Esophagus squamous epithelium (tissue), 5 donors: ENCODE measurements around the gene PARP14. TPM values are rescaled to one million over a fixed set of nuclear protein-coding genes. Genes with fewer than 3 reads are reported as not detected.

ENCODE experiments used
- DNase-seq: peaks from one replicate; lab custom pipeline; 2025; lab: John Stamatoyannopoulos, UW
- H3K27ac ChIP-seq, 4 donors: fragments of 200-600 bp; sonication (generic); one replicate each; pipeline ENCODE4 v1.5.1; 2016 to 2019; ENCODE audit warnings: mild to moderate bottlenecking in 1 of 4
- H3K27me3 ChIP-seq, 4 donors: fragments of 200-600 bp; sonication (generic); 1 replicate in 3 of 4; 2 replicates in 1 of 4; pipeline versions ENCODE4 v1.5.1 to v1.6.0; 2017 to 2021; ENCODE audit warnings: antibody characterized with exemption in 1 of 4
- H3K36me3 ChIP-seq, 3 donors: fragments of 200-600 bp; sonication (generic); one replicate each; pipeline ENCODE4 v1.5.1; 2016 to 2019
- H3K4me1 ChIP-seq, 3 donors: fragments of 200-600 bp; sonication (generic); one replicate each; pipeline ENCODE4 v1.5.1; 2017 to 2019
- H3K4me3 ChIP-seq, 4 donors: fragments of 200-600 bp; sonication (generic); 1 replicate in 3 of 4; 2 replicates in 1 of 4; pipeline ENCODE4 v1.5.1; 2016 to 2019; ENCODE audit warnings: mild to moderate bottlenecking in 2 of 4, moderate library complexity in 1 of 4
- H3K9me3 ChIP-seq, 3 donors: fragments of 200-600 bp; sonication (generic); one replicate each; pipeline ENCODE4 v1.5.1; 2016 to 2019
- POLR2A ChIP-seq, 4 donors: fragments of 450-650 bp; IDR thresholded peaks; one replicate each; pipeline ENCODE4 v1.6.1; 2017; ENCODE audit warnings: antibody characterized with exemption in 4 of 4, mild to moderate bottlenecking in 4 of 4, moderate library complexity in 3 of 4
- WGBS, 2 donors: methylation state at CpG; one replicate each; pipeline ENCODE4 v1.1.5; 2018; 5-methylcytosine and 5-hydroxymethylcytosine counted together
- intact Hi-C: fragments of 100-400 bp; cut with DNase I; formaldehyde crosslinking; loops from one replicate; pipeline ENCODE4 v1.15.0; 2022
- total RNA-seq, 4 donors: library from RNA; depleted of rRNA; stranded (reverse); fragments of >200 nt; gene quantifications; one replicate each; pipeline ENCODE4 v1.1.0, GENCODE V29; 2016
- TF ChIP-seq, protein P1 (sequence below), 6 experiments: fragments of 450-650 bp in 4 of 6; fragments of 200-600 bp in 2 of 6; sonication (generic) in 2 of 6; IDR thresholded peaks; one replicate each; pipeline ENCODE4 v1.5.1; 2016 to 2019; ENCODE audit warnings: antibody characterized with exemption in 6 of 6, mild to moderate bottlenecking in 4 of 6, moderate library complexity in 4 of 6
- donor health status: DM: yes; HTN: yes; CAD: no.

Gene PARP14
- total RNA-seq, 4 donors from 2014 or later, result 9.5 to 34.1 (median 22.9) TPM

DNA sequence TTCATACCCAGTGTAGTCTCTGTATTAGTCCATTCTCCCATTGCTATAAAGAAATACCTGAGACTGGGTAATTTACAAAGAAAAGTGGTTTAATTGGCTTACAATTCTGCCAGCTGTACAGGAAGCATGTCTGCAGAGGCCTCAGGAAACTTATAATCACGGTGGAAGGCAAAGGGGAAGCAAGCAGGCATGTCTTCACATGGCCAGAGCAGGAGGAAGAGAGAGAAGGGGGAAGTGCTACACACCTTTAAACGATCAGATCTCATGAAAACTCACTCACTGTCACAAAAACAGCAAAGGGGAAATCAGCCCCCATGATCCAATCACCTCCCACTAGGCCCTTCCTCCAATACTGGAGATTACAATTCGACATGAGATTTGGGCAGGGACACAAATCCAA, 6.3 kb upstream of the PARP14 start:
- TF ChIP-seq, protein P1, sequence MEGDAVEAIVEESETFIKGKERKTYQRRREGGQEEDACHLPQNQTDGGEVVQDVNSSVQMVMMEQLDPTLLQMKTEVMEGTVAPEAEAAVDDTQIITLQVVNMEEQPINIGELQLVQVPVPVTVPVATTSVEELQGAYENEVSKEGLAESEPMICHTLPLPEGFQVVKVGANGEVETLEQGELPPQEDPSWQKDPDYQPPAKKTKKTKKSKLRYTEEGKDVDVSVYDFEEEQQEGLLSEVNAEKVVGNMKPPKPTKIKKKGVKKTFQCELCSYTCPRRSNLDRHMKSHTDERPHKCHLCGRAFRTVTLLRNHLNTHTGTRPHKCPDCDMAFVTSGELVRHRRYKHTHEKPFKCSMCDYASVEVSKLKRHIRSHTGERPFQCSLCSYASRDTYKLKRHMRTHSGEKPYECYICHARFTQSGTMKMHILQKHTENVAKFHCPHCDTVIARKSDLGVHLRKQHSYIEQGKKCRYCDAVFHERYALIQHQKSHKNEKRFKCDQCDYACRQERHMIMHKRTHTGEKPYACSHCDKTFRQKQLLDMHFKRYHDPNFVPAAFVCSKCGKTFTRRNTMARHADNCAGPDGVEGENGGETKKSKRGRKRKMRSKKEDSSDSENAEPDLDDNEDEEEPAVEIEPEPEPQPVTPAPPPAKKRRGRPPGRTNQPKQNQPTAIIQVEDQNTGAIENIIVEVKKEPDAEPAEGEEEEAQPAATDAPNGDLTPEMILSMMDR (IDR thresholded peaks at IDR 0.05), result no peak
- TF ChIP-seq POLR2A (IDR thresholded peaks at IDR 0.05), result no peak
- Histone ChIP-seq H3K27ac (no peak overlapping the region), H3K27me3 (no peaks in the 10 kb centered on the region), H3K4me1 (peaks cover 3 to 9% (median 5%) of the 10 kb centered on the region in 3 donors), H3K36me3 (no peaks in the 10 kb centered on the region), H3K4me3 (no peak overlapping the region), H3K9me3 (no peaks in the 10 kb centered on the region)
- DNase-seq, result no peak
- intact Hi-C loops, result loop anchor here (5.0 kb wide), 1 partner anchor 102 kb away; no protein-coding TSS in a partner anchor
- 36 to 44% methylated on average over 3 of the region's 3 CpGs for WGBS, 2 donors

DNA sequence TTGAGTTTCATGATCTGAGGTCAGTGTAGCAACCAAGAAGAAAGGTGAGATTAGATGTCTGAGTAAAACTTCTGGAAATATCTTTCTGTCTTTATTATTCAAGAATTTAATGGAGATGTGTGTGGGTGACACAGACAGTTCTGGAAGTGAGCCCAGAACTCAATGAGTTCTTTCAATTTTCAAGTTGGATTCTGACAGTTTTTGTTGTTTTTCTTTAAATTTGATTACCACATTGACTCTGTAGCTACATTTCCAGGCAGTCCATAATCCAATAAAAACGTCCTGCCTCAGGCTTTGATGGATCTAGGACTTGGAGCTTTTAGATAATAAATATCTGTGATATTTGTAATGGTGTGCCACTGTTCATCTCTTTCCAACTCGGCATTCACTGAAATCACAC, 3.9 kb upstream of the PARP14 start:
- intact Hi-C loops, result loop anchor here (5.0 kb wide), 1 partner anchor 114 kb away; the partner anchor contains the start of genes DTX3L and PARP9
- Histone ChIP-seq H3K9me3 (no peaks in the 10 kb centered on the region), H3K36me3 (no peaks in the 10 kb centered on the region), H3K27ac (no peak overlapping the region), H3K27me3 (no peaks in the 10 kb centered on the region), H3K4me3 (no peak overlapping the region), H3K4me1 (peaks cover 12 to 27% (median 18%) of the 10 kb centered on the region in 3 donors)
- TF ChIP-seq POLR2A (IDR thresholded peaks at IDR 0.05), result no peak
- TF ChIP-seq, protein P1 (IDR thresholded peaks at IDR 0.05), result no peak
- 54% methylated on average over 2 of the region's 2 CpGs for WGBS, 2 donors
- DNase-seq, result no peak

DNA sequence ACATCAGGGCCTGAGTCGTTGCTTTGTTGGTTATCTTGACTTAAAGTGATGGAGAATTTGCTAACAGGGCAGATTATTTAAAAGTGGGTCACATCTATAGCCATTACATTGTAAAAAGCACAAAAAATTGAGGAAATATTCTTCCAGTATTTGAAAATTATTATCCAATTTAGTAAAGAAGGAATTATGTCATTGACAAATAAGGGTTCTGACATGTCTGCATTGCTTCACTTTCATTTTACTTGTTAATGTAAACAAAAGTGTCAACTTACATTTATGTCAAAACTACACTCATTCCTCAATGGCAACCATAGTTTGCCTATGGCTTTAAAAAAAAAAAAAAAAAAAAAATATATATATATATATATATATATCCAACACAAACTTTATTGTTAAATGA, 3.4 kb upstream of the PARP14 start:
- DNase-seq, result no peak
- no peaks in the 10 kb centered on the region for H3K9me3 ChIP-seq
- peaks cover 16 to 32% (median 18%) of the 10 kb centered on the region in 3 donors for H3K4me1 ChIP-seq
- no peak overlapping the region for H3K4me3 ChIP-seq
- intact Hi-C loops, result loop anchor here (5.0 kb wide), 1 partner anchor 115 kb away; the partner anchor contains the start of genes DTX3L and PARP9
- no peaks in the 10 kb centered on the region for H3K27me3 ChIP-seq
- H3K36me3 ChIP-seq, result no peaks in the 10 kb centered on the region
- TF ChIP-seq, protein P1 (IDR thresholded peaks at IDR 0.05), result no peak
- no peak for TF ChIP-seq POLR2A (IDR thresholded peaks at IDR 0.05)
- H3K27ac ChIP-seq, result no peak overlapping the region
- 64 to 75% methylated on average over 1 of the region's 1 CpG for WGBS, 2 donors

DNA sequence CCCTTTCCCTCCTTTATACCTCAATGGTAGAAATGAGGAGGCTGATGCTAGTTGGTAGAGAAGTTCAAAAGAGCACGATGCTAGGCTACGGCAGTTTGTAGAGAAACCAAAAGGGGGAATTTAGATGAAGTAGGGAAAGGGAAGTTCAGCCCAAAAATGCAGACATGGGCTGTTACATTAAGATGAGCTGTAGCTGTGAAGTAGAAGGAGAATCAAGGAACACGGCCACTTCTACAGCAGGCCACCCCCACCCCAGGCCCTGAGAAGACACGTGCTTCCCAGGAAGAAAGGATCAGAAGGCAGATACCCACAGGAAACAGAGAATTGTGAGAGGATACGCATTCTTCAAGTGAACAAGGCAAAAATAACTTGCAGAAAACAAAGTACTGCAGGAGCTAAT, 2.1 kb upstream of the PARP14 start:
- H3K36me3 ChIP-seq, result no peaks in the 10 kb centered on the region
- peak overlapping the region in 3 of 4 donors; percentile 97 to 98 (median 97) for H3K27ac ChIP-seq
- DNase-seq, result no peak
- no peak for TF ChIP-seq POLR2A (IDR thresholded peaks at IDR 0.05)
- TF ChIP-seq, protein P1 (IDR thresholded peaks at IDR 0.05), result no peak
- WGBS, 2 donors, result 71 to 76% methylated on average over 5 of the region's 5 CpGs
- H3K27me3 ChIP-seq, result no peaks in the 10 kb centered on the region
- no peaks in the 10 kb centered on the region for H3K9me3 ChIP-seq
- H3K4me1 ChIP-seq, result peaks cover 18 to 44% (median 22%) of the 10 kb centered on the region in 3 donors
- intact Hi-C loops, result loop anchor here (5.0 kb wide), 1 partner anchor 116 kb away; the partner anchor contains the start of genes DTX3L and PARP9
- H3K4me3 ChIP-seq, result no peak overlapping the region

DNA sequence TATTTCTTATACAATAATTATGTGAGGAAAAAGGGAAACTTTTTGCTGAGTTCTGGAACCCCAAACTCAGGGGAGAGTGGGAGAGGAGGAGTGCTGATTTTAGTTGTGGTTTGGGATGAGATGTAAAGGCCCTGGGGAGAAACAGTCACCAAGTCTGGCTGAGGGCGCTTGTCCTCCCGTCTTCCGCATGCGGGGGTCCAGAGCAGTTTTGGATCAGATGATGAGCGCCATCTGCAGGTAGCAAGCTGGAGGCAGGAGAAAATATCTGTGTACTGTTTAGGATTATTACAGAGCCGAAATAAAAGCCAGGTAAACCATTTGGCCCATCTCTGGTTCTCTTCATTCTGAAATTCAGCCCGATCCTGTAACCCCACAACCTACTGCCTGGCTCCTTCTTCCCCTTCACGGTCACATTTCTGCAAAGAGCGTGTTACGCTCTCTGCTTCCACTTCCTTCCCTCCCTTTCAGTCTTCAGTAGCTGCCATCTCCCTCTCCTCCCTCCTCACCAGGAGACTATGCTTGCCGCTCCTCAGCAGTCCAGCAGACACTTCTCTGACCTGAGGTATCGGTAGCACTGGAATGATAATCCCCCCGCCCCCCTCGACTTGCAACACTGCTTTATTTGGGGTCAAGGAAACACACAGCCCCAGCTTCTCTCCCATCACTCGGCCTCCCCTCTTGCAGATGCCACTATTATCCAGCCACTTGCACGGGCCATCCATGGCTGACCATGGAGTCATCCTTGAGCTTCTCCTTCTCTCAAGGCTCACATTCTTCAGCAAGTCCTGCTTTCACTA, 1.4 kb upstream of the PARP14 start:
- WGBS, 2 donors, result 7 to 8% methylated on average over 15 to 16 of the region's 16 CpGs
- no peaks in the 10 kb centered on the region for H3K9me3 ChIP-seq
- no peak for TF ChIP-seq POLR2A (IDR thresholded peaks at IDR 0.05)
- TF ChIP-seq, protein P1 (IDR thresholded peaks at IDR 0.05), result peak; percentile 70 to 87 (median 81)
- intact Hi-C loops, result loop anchor here (5.0 kb wide), 1 partner anchor 117 kb away; the partner anchor contains the start of genes DTX3L and PARP9
- peak; percentile 9 for DNase-seq
- peak overlapping the region; percentile 73 to 97 (median 84) for H3K4me3 ChIP-seq
- H3K36me3 ChIP-seq, result no peaks in the 10 kb centered on the region
- H3K27ac ChIP-seq, result peak overlapping the region; percentile 93 to 98 (median 97)
- no peaks in the 10 kb centered on the region for H3K27me3 ChIP-seq
- H3K4me1 ChIP-seq, result peaks cover 18 to 51% (median 22%) of the 10 kb centered on the region in 3 donors
